ENCODE measurements around the gene SAFB2. TPM values are rescaled to one million over a fixed set of nuclear protein-coding genes. Genes with fewer than 3 reads are reported as not detected.

SAFB2 gene
- total RNA-seq, 4 donors from 2014 or later = 58.1 to 99.8 (median 93.1) TPM

- Histone ChIP-seq H3K27ac (no peak overlapping the region), H3K4me1 (no peaks in the 10 kb centered on the region), H3K36me3 (peaks cover 24 to 99% (median 83%) of the 10 kb centered on the region in 3 donors), H3K27me3 (no peaks in the 10 kb centered on the region), H3K9me3 (no peaks in the 10 kb centered on the region), H3K4me3 (no peak overlapping the region)
- WGBS, 2 donors = 95 to 100% methylated on average over 4 to 7 of the region's 7 CpGs
- TF ChIP-seq EP300 (IDR thresholded peaks at IDR 0.05) (no peak), POLR2A (IDR thresholded peaks at IDR 0.05) (no peak), CTCF (IDR thresholded peaks at IDR 0.05) (no peak)
- DNase-seq (ENCODE audit: low spot score in 2 of 2) = no peak
These were observed 28.0 kb downstream of the SAFB2 start for GRCh38 chr19:5594521-5594950.

GRCh38 chr19:5593343-5594255 lies 29.0 kb downstream of the SAFB2 start:
- Histone ChIP-seq H3K4me1 (no peaks in the 10 kb centered on the region), H3K9me3 (no peaks in the 10 kb centered on the region), H3K27me3 (no peaks in the 10 kb centered on the region), H3K36me3 (peaks cover 26 to 99% (median 79%) of the 10 kb centered on the region in 3 donors), H3K27ac (no peak overlapping the region), H3K4me3 (no peak overlapping the region)
- no peak for DNase-seq (ENCODE audit: low spot score in 2 of 2)
- 87 to 89% methylated on average over 67 of the region's 67 CpGs for WGBS, 2 donors
- TF ChIP-seq POLR2A (IDR thresholded peaks at IDR 0.05) (no peak), EP300 (IDR thresholded peaks at IDR 0.05) (no peak), CTCF (IDR thresholded peaks at IDR 0.05) (no peak)

- Histone ChIP-seq H3K4me1 (no peaks in the 10 kb centered on the region), H3K9me3 (no peaks in the 10 kb centered on the region), H3K4me3 (no peak overlapping the region), H3K36me3 (peaks cover 20 to 99% (median 76%) of the 10 kb centered on the region in 3 donors), H3K27ac (no peak overlapping the region), H3K27me3 (no peaks in the 10 kb centered on the region)
- no peak for DNase-seq (ENCODE audit: low spot score in 2 of 2)
- WGBS, 2 donors = 82 to 85% methylated on average over 24 of the region's 24 CpGs
- TF ChIP-seq EP300 (IDR thresholded peaks at IDR 0.05) (no peak), CTCF (IDR thresholded peaks at IDR 0.05) (no peak), POLR2A (IDR thresholded peaks at IDR 0.05) (no peak)
These were observed 29.8 kb downstream of the SAFB2 start for GRCh38 chr19:5592531-5593342.

- 90% methylated on average over 17 of the region's 17 CpGs for WGBS, 2 donors
- no peak for DNase-seq (ENCODE audit: low spot score in 2 of 2)
- H3K4me3 ChIP-seq = no peak overlapping the region
- no peak overlapping the region for H3K27ac ChIP-seq
- no peaks in the 10 kb centered on the region for H3K9me3 ChIP-seq
- TF ChIP-seq EP300 (IDR thresholded peaks at IDR 0.05) = no peak
- no peak for TF ChIP-seq POLR2A (IDR thresholded peaks at IDR 0.05)
- no peak for TF ChIP-seq CTCF (IDR thresholded peaks at IDR 0.05)
- peaks cover 15 to 99% (median 74%) of the 10 kb centered on the region in 3 donors for H3K36me3 ChIP-seq
- H3K27me3 ChIP-seq = no peaks in the 10 kb centered on the region
- peaks cover 0 to 2% (median 0%) of the 10 kb centered on the region in 4 donors for H3K4me1 ChIP-seq
These were observed 31.1 kb downstream of the SAFB2 start for GRCh38 chr19:5591476-5591875.

- H3K27me3 ChIP-seq = no peaks in the 10 kb centered on the region
- H3K4me1 ChIP-seq = peaks cover 0 to 8% (median 0%) of the 10 kb centered on the region in 4 donors
- WGBS, 2 donors = 89 to 97% methylated on average over 5 to 9 of the region's 9 CpGs
- TF ChIP-seq CTCF (IDR thresholded peaks at IDR 0.05) (no peak), POLR2A (IDR thresholded peaks at IDR 0.05) (no peak), EP300 (IDR thresholded peaks at IDR 0.05) (no peak)
- no peaks in the 10 kb centered on the region for H3K9me3 ChIP-seq
- H3K36me3 ChIP-seq = peaks cover 15 to 99% (median 71%) of the 10 kb centered on the region in 3 donors
- no peak overlapping the region for H3K27ac ChIP-seq
- no peak for DNase-seq (ENCODE audit: low spot score in 2 of 2)
- H3K4me3 ChIP-seq = no peak overlapping the region
These were observed 31.8 kb downstream of the SAFB2 start for GRCh38 chr19:5590865-5591154.

Measured in tibial nerve (tissue), 4 donors.